GM12878 (cell line): ENCODE data around the gene ISOC2. TPM values are rescaled to one million over a fixed set of nuclear protein-coding genes. Genes with fewer than 3 reads are reported as not detected.

Source experiments
- ATAC-seq: fragments of 200-7000 bp; cut with Tn5 transposase; 3 replicates; pipeline ENCODE4 v1.9.1; 2020; ENCODE audit warnings: mild to moderate bottlenecking, moderate library complexity
- BruUV-seq: library from RNA; stranded (reverse); fragments of 400-500 nt; replicated peaks from 2 replicates; lab custom pipeline; 2021; lab: Mats Ljungman, UMichigan
- CTCF ChIA-PET: fragments of 300-600 bp; sonication (Branson Sonifier 250); formaldehyde crosslinking; extraction: SDS; loops from one replicate; lab custom pipeline; 2021; ENCODE audit warnings: inconsistent platforms; lab: Yijun Ruan, JAX
- POLR2A ChIA-PET: fragments of 350-600 bp; formaldehyde crosslinking; extraction: SDS; loops from one replicate; lab custom pipeline; 2021; ENCODE audit warnings: inconsistent platforms; lab: Charles Lee
- RAD21 ChIA-PET: fragments of 300-600 bp; sonication (Branson Sonifier 250); formaldehyde crosslinking; loops from one replicate; lab custom pipeline; 2023; ENCODE audit warnings: antibody characterized with exemption; ENCODE audit not compliant: unreplicated experiment; lab: Charles Lee
- SMC1A ChIA-PET: fragments of 300-600 bp; sonication (Branson Sonifier 250); formaldehyde crosslinking; loops from one replicate; lab custom pipeline; 2023; ENCODE audit not compliant: unreplicated experiment, uncharacterized antibody; lab: Charles Lee
- DNase-seq: peaks from one replicate; pipeline ENCODE4 v3.0.0-alpha.2; 2011; ENCODE audit warnings: low read depth, low spot score
- FAIRE-seq: peaks from 3 replicates; lab custom pipeline; 2011; peaks lifted over from hg19 to GRCh38; lab: Jason Lieb, UNC
- H2AFZ ChIP-seq: 2 replicates; pipeline ENCODE4 v1.6.0; 2011; ENCODE audit warnings: low read depth, low read length, control low read depth; ENCODE audit not compliant: control insufficient read depth
- H3K27ac ChIP-seq: 2 replicates; pipeline ENCODE4 v1.5.1; 2011; ENCODE audit warnings: control low read depth; ENCODE audit not compliant: control insufficient read depth, insufficient read depth
- H3K27me3 ChIP-seq, 2 experiments: replicated peaks in 1 of 2; 2 replicates each; pipeline versions ENCODE4 v1.6.0 to v1.6.1; 2011; ENCODE audit warnings: low read length in 1 of 2; ENCODE audit not compliant: control insufficient read depth in 2 of 2, insufficient read depth in 2 of 2
- H3K36me3 ChIP-seq, 2 experiments: 2 replicates each; pipeline ENCODE4 v1.5.1; 2011; ENCODE audit warnings: low read length in 1 of 2; ENCODE audit not compliant: control insufficient read depth in 2 of 2, insufficient read depth in 2 of 2
- H3K4me1 ChIP-seq: 2 replicates; pipeline ENCODE4 v1.6.1; 2011; ENCODE audit warnings: mild to moderate bottlenecking, low read length, moderate library complexity, mixed read lengths; ENCODE audit not compliant: control insufficient read depth, insufficient read depth
- H3K4me2 ChIP-seq: 2 replicates; pipeline ENCODE4 v1.6.0; 2011; ENCODE audit warnings: control low read depth; ENCODE audit not compliant: control insufficient read depth, insufficient read depth
- H3K4me3 ChIP-seq: fragments of 200-600 bp; sonication (generic); 2 replicates; pipeline ENCODE4 v1.5.1; 2016
- H3K79me2 ChIP-seq: 2 replicates; pipeline ENCODE4 v1.6.0; 2011; ENCODE audit warnings: low read length; ENCODE audit not compliant: control insufficient read depth, insufficient read depth
- H3K9ac ChIP-seq: 2 replicates; pipeline ENCODE4 v1.8.0; 2011; ENCODE audit warnings: low read length, control low read depth, mixed read lengths; ENCODE audit not compliant: control insufficient read depth, insufficient read depth
- H3K9me3 ChIP-seq: replicated peaks from 3 replicates; pipeline ENCODE4 v1.5.1; 2011; ENCODE audit warnings: mild to moderate bottlenecking, low read length; ENCODE audit not compliant: control insufficient read depth, insufficient read depth
- H4K20me1 ChIP-seq: 2 replicates; pipeline ENCODE4 v1.6.0; 2011; ENCODE audit not compliant: control insufficient read depth, insufficient read depth
- CHD2 ChIP-seq: IDR thresholded peaks from 2 replicates; pipeline ENCODE4 v1.6.1; 2011; ENCODE audit warnings: low read depth, low read length, improper control_type of control experiment, borderline replicate concordance
- FOS ChIP-seq: IDR thresholded peaks from 3 replicates; pipeline ENCODE4 v1.6.1; 2011; ENCODE audit warnings: borderline replicate concordance; ENCODE audit not compliant: insufficient read length; ENCODE audit errors: extremely low read depth
- HDAC2 ChIP-seq: fragments of 200-600 bp; sonication (generic); IDR thresholded peaks from 2 replicates; pipeline ENCODE4 v1.6.1; 2017
- NFIC ChIP-seq: IDR thresholded peaks from 2 replicates; pipeline ENCODE4 v1.6.1; 2012; ENCODE audit warnings: low read depth, mild to moderate bottlenecking, inconsistent platforms, low read length, moderate library complexity
- RCOR1 ChIP-seq: conservative IDR thresholded peaks from 2 replicates; pipeline ENCODE4 v1.6.1; 2012; ENCODE audit warnings: low read depth, low read length, improper control_type of control experiment
- SMAD1 ChIP-seq: fragments of 450-650 bp; IDR thresholded peaks from 2 replicates; pipeline ENCODE4 v1.6.1; 2018; ENCODE audit warnings: mild to moderate bottlenecking, low read depth; ENCODE audit not compliant: partially characterized antibody
- SUZ12 ChIP-seq: fragments of 200-600 bp; sonication (generic); IDR thresholded peaks from one replicate; pipeline ENCODE4 v1.6.1; 2018; ENCODE audit warnings: antibody characterized with exemption, mild to moderate bottlenecking; ENCODE audit not compliant: unreplicated experiment
- TBL1XR1 ChIP-seq: IDR thresholded peaks from 2 replicates; pipeline ENCODE4 v1.6.1; 2012; ENCODE audit warnings: low read depth, low read length, improper control_type of control experiment
- TCF7 ChIP-seq: IDR thresholded peaks from 2 replicates; pipeline ENCODE4 v1.6.1; 2014; ENCODE audit warnings: antibody characterized with exemption, borderline replicate concordance
- WRNIP1 ChIP-seq: IDR thresholded peaks from 2 replicates; pipeline ENCODE4 v1.6.1; 2011; ENCODE audit warnings: low read depth, low read length, improper control_type of control experiment, borderline replicate concordance
- YBX1 ChIP-seq: fragments of 450-650 bp; IDR thresholded peaks from 2 replicates; pipeline ENCODE4 v1.6.1; 2016; ENCODE audit warnings: antibody characterized with exemption
- ZNF207 ChIP-seq: fragments of 450-650 bp; IDR thresholded peaks from 2 replicates; pipeline ENCODE4 v1.6.1; 2014; ENCODE audit warnings: antibody characterized with exemption, mild to moderate bottlenecking, borderline replicate concordance
- WGBS: methylation state at CpG from one replicate; pipeline ENCODE4 v1.1.6; 2016; ENCODE audit warnings: low lambda C conversion rate; ENCODE audit not compliant: insufficient replicate concordance, insufficient coverage; ENCODE audit errors: missing lambda C conversion rate; 5-methylcytosine and 5-hydroxymethylcytosine counted together
- in situ Hi-C: fragments of 300-500 bp; cut with MboI; formaldehyde crosslinking; loops from 9 replicates; pipeline ENCODE4 v1.14.3; 2018; ENCODE audit warnings: mixed read lengths
- intact Hi-C: fragments of 100-400 bp; cut with micrococcal nuclease; formaldehyde crosslinking; loops from one replicate; pipeline ENCODE4 v1.14.2; 2022; ENCODE audit not compliant: unreplicated experiment
- polyA plus RNA-seq, 11 experiments: library from polyadenylated mRNA; depleted of rRNA in 4 of 11; unstranded in 6 of 11; stranded (reverse) in 5 of 11; fragments of >200 nt; fragmentation: Nextera tagmentation in 4 of 11; fragmentation: Illumina TruSeq in 1 of 11; extraction: Ambion mirVana in 4 of 11; extraction: Trizol in 1 of 11; gene quantifications; 1 replicate in 1 of 11; 2 replicates in 10 of 11; pipeline versions ENCODE4 v1.2.1 to v1.2.3, GENCODE V29; 2011 to 2016; ENCODE audit warnings: inconsistent platforms in 2 of 11, missing spikeins in 2 of 11, low read depth in 1 of 11
- total RNA-seq, 4 experiments: library from RNA; depleted of rRNA in 3 of 4; stranded (reverse); fragments of >200 nt in 3 of 4; fragmentation: Illumina TruSeq in 1 of 4; extraction: Trizol in 1 of 4; gene quantifications; 2 replicates each; pipeline versions ENCODE4 v1.2.1 to v1.2.3, GENCODE V29; 2013 to 2021
- TF ChIP-seq, protein P1 (sequence below), 3 experiments: IDR thresholded peaks in 2 of 3; conservative IDR thresholded peaks in 1 of 3; 2 replicates each; pipeline ENCODE4 v1.5.1; 2011; ENCODE audit warnings: low read depth in 3 of 3, low read length in 3 of 3, mild to moderate bottlenecking in 3 of 3, control low read depth in 2 of 3, moderate library complexity in 2 of 3, inconsistent platforms in 1 of 3, mixed read lengths in 1 of 3; ENCODE audit not compliant: control insufficient read depth in 2 of 3, insufficient read depth in 1 of 3; ENCODE audit errors: extremely low read depth in 1 of 3
- TF ChIP-seq, protein P2 (sequence below): fragments of 450-650 bp; IDR thresholded peaks from 2 replicates; pipeline ENCODE4 v1.6.1; 2018; ENCODE audit warnings: borderline replicate concordance, mild to moderate bottlenecking; ENCODE audit not compliant: partially characterized antibody
- TF ChIP-seq, protein P3 (sequence below): IDR thresholded peaks from 2 replicates; pipeline ENCODE4 v1.6.1; 2011; ENCODE audit warnings: low read depth, low read length, improper control_type of control experiment, borderline replicate concordance
- TF ChIP-seq, protein P4 (sequence below): fragments of 150-350 bp; IDR thresholded peaks from 2 replicates; pipeline ENCODE4 v1.6.1; 2014; ENCODE audit warnings: mild to moderate bottlenecking, low read depth, low read length

Gene ISOC2
- total and polyA plus RNA-seq, 10 of the 15 experiments (the other 5 are each of a cell fraction or from before 2014, with no cell fraction given), result 0.72 to 238 (median 56.9) TPM

DNA sequence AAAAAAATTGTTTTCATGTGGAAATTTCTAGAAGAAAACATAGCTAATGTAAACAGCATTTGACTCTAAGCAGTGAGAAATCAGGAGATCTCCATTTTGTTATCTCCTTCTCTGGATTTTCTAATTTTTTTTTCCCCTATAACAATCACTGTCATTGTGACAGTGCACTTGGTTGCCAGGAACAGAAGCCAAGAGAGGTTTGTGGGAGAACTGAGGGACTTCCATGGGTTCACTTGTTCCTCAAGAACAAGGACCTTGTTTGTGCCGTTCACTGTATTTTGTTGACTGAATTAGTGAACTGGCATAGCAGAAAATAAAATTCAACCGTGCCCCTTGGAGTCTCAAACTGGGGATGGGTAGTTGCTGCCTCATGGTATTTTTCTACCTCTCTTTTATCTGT lies 35.4 kb downstream of the ISOC2 start (continued):
- TF ChIP-seq TBL1XR1, result no peak
- TF ChIP-seq, protein P1, sequence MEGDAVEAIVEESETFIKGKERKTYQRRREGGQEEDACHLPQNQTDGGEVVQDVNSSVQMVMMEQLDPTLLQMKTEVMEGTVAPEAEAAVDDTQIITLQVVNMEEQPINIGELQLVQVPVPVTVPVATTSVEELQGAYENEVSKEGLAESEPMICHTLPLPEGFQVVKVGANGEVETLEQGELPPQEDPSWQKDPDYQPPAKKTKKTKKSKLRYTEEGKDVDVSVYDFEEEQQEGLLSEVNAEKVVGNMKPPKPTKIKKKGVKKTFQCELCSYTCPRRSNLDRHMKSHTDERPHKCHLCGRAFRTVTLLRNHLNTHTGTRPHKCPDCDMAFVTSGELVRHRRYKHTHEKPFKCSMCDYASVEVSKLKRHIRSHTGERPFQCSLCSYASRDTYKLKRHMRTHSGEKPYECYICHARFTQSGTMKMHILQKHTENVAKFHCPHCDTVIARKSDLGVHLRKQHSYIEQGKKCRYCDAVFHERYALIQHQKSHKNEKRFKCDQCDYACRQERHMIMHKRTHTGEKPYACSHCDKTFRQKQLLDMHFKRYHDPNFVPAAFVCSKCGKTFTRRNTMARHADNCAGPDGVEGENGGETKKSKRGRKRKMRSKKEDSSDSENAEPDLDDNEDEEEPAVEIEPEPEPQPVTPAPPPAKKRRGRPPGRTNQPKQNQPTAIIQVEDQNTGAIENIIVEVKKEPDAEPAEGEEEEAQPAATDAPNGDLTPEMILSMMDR (IDR thresholded peaks at IDR 0.05 in 2 of 3, conservative IDR thresholded peaks at IDR 0.05 in 1 of 3; ENCODE audit: control insufficient read depth in 2 of 3, extremely low read depth in 1 of 3, insufficient read depth in 1 of 3, low read depth in 3 of 3, low read length in 3 of 3), result no peak

DNA sequence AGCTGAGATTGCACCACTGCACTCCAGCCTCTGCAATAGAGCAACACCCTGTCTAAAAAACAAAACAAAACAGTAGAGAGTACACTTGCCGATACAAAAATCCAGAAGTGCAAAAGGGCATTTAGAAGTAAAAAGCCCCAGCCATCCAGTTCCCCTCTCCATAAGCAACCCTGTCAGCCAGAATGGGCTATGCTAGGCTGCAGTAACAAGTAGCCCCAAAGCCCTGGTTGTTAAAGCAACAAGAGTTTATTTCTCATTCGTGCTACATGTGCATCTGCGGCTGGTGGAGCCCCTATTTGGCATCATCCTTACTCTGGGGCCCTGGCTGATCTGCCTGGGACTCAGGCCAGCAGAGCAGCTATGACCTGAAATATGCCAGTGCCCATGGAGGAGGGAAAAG lies 36.9 kb downstream of the ISOC2 start:
- Histone ChIP-seq H4K20me1 (no peaks in the 10 kb centered on the region), H2AFZ (no peak overlapping the region), H3K4me1 (no peaks in the 10 kb centered on the region), H3K9ac (no peak overlapping the region), H3K79me2 (no peaks in the 10 kb centered on the region), H3K4me2 (no peak overlapping the region), H3K36me3 (no peaks in the 10 kb centered on the region), H3K27ac (no peak overlapping the region), H3K27me3 (no peaks in the 10 kb centered on the region), H3K4me3 (no peak overlapping the region), H3K9me3 (no peaks in the 10 kb centered on the region; the same call in 2 of the 3 replicates)
- ChIA-PET CTCF (no interaction called here), SMC1A (no interaction called here), RAD21 (no interaction called here), POLR2A (no interaction called here)
- DNase-seq (no peak), FAIRE-seq (no peak), ATAC-seq (no peak)
- BruUV-seq, result no TSS peak
- no peak for TF ChIP-seq RCOR1
- TF ChIP-seq SUZ12, result no peak
- TF ChIP-seq, protein P2, sequence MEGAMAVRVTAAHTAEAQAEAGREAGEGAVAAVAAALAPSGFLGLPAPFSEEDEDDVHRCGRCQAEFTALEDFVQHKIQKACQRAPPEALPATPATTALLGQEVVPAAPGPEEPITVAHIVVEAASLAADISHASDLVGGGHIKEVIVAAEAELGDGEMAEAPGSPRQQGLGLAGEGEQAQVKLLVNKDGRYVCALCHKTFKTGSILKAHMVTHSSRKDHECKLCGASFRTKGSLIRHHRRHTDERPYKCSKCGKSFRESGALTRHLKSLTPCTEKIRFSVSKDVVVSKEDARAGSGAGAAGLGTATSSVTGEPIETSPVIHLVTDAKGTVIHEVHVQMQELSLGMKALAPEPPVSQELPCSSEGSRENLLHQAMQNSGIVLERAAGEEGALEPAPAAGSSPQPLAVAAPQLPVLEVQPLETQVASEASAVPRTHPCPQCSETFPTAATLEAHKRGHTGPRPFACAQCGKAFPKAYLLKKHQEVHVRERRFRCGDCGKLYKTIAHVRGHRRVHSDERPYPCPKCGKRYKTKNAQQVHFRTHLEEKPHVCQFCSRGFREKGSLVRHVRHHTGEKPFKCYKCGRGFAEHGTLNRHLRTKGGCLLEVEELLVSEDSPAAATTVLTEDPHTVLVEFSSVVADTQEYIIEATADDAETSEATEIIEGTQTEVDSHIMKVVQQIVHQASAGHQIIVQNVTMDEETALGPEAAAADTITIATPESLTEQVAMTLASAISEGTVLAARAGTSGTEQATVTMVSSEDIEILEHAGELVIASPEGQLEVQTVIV, result no peak
- no peak for TF ChIP-seq HDAC2
- TF ChIP-seq CHD2, result no peak
- TF ChIP-seq WRNIP1, result no peak
- TF ChIP-seq TCF7, result no peak
- no peak for TF ChIP-seq NFIC
- TF ChIP-seq FOS, result no peak
- TF ChIP-seq SMAD1, result no peak
- TF ChIP-seq YBX1, result no peak
- TF ChIP-seq ZNF207, result no peak
- TF ChIP-seq, protein P3, sequence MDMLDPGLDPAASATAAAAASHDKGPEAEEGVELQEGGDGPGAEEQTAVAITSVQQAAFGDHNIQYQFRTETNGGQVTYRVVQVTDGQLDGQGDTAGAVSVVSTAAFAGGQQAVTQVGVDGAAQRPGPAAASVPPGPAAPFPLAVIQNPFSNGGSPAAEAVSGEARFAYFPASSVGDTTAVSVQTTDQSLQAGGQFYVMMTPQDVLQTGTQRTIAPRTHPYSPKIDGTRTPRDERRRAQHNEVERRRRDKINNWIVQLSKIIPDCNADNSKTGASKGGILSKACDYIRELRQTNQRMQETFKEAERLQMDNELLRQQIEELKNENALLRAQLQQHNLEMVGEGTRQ, result no peak
- TF ChIP-seq, protein P4, sequence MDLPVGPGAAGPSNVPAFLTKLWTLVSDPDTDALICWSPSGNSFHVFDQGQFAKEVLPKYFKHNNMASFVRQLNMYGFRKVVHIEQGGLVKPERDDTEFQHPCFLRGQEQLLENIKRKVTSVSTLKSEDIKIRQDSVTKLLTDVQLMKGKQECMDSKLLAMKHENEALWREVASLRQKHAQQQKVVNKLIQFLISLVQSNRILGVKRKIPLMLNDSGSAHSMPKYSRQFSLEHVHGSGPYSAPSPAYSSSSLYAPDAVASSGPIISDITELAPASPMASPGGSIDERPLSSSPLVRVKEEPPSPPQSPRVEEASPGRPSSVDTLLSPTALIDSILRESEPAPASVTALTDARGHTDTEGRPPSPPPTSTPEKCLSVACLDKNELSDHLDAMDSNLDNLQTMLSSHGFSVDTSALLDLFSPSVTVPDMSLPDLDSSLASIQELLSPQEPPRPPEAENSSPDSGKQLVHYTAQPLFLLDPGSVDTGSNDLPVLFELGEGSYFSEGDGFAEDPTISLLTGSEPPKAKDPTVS, result no peak
- in situ Hi-C loops (no loop called here), intact Hi-C loops (no loop called here)
- WGBS, result 48% methylated on average over 3 of the region's 3 CpGs
